Esophagus squamous epithelium (tissue), 4 donors: ENCODE results near the gene NEDD4L.

ENCODE experiments used
- POLR2A ChIP-seq, 4 donors: fragments of 450-650 bp; IDR thresholded peaks; one replicate each; pipeline ENCODE4 v1.6.1; 2017; ENCODE audit warnings: antibody characterized with exemption in 4 of 4, mild to moderate bottlenecking in 4 of 4, moderate library complexity in 3 of 4
- TF ChIP-seq, protein P1 (sequence below), 6 experiments: fragments of 450-650 bp in 4 of 6; fragments of 200-600 bp in 2 of 6; sonication (generic) in 2 of 6; IDR thresholded peaks; one replicate each; pipeline ENCODE4 v1.5.1; 2016 to 2019; ENCODE audit warnings: antibody characterized with exemption in 6 of 6, mild to moderate bottlenecking in 4 of 6, moderate library complexity in 4 of 6

DNA sequence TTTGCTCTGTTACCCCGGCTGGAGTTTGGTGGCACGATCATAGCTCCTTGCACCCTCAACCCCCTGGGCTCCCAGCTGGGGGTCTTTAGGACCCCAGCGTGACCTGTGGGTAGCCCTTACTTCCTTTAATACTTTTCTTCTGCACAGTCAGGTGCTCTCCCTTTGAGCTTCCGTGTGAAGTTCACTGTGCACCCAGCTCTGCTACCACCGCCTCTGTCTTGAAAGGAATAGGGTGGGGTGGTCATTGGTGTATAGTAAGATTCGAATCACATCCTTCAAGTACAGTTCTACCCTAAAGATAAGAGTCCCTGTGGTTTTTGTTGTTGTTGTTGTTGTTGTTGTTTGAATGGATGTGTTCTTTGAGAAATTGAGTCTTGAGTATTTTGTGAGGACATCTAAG is 267.4 kb downstream of the NEDD4L start:
- TF ChIP-seq, protein P1, sequence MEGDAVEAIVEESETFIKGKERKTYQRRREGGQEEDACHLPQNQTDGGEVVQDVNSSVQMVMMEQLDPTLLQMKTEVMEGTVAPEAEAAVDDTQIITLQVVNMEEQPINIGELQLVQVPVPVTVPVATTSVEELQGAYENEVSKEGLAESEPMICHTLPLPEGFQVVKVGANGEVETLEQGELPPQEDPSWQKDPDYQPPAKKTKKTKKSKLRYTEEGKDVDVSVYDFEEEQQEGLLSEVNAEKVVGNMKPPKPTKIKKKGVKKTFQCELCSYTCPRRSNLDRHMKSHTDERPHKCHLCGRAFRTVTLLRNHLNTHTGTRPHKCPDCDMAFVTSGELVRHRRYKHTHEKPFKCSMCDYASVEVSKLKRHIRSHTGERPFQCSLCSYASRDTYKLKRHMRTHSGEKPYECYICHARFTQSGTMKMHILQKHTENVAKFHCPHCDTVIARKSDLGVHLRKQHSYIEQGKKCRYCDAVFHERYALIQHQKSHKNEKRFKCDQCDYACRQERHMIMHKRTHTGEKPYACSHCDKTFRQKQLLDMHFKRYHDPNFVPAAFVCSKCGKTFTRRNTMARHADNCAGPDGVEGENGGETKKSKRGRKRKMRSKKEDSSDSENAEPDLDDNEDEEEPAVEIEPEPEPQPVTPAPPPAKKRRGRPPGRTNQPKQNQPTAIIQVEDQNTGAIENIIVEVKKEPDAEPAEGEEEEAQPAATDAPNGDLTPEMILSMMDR (IDR thresholded peaks at IDR 0.05): no peak
- TF ChIP-seq POLR2A (IDR thresholded peaks at IDR 0.05): no peak
